C4-2B (cell line): ENCODE data around the gene RFX7.

Source experiments
- ZFX ChIP-seq: fragments of 450-650 bp; IDR thresholded peaks from 2 replicates; pipeline ENCODE4 v1.6.1; 2017
- TF ChIP-seq, protein P1 (sequence below): fragments of 450-650 bp; conservative IDR thresholded peaks from 2 replicates; pipeline ENCODE4 v1.5.1; 2017; ENCODE audit warnings: mild to moderate bottlenecking

GRCh38 chr15:56082263-56082761 is 161.4 kb downstream of the RFX7 start:
- no peak for TF ChIP-seq ZFX
- TF ChIP-seq, protein P1, sequence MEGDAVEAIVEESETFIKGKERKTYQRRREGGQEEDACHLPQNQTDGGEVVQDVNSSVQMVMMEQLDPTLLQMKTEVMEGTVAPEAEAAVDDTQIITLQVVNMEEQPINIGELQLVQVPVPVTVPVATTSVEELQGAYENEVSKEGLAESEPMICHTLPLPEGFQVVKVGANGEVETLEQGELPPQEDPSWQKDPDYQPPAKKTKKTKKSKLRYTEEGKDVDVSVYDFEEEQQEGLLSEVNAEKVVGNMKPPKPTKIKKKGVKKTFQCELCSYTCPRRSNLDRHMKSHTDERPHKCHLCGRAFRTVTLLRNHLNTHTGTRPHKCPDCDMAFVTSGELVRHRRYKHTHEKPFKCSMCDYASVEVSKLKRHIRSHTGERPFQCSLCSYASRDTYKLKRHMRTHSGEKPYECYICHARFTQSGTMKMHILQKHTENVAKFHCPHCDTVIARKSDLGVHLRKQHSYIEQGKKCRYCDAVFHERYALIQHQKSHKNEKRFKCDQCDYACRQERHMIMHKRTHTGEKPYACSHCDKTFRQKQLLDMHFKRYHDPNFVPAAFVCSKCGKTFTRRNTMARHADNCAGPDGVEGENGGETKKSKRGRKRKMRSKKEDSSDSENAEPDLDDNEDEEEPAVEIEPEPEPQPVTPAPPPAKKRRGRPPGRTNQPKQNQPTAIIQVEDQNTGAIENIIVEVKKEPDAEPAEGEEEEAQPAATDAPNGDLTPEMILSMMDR, result no peak
